Parathyroid adenoma (tissue), 2 donors: ENCODE results near the gene FLRT1.

ENCODE experiments used
- H2AFZ ChIP-seq: fragments of 300-600 bp; sonication (generic); one replicate; pipeline ENCODE4 v1.7.0; 2017; ENCODE audit warnings: antibody characterized with exemption, mild to moderate bottlenecking
- H3K27ac ChIP-seq: fragments of 300-600 bp; sonication (generic); one replicate; pipeline ENCODE4 v1.7.0; 2017
- H3K27me3 ChIP-seq: fragments of 300-600 bp; sonication (generic); one replicate; pipeline ENCODE4 v1.7.0; 2017; ENCODE audit warnings: low read length; ENCODE audit not compliant: control insufficient read depth, insufficient read depth
- H3K36me3 ChIP-seq: fragments of 300-600 bp; sonication (generic); one replicate; pipeline ENCODE4 v1.7.0; 2017; ENCODE audit warnings: low read length; ENCODE audit not compliant: control insufficient read depth, insufficient read depth
- H3K4me1 ChIP-seq: fragments of 300-600 bp; sonication (generic); one replicate; pipeline ENCODE4 v1.7.0; 2017; ENCODE audit warnings: control low read depth
- H3K4me2 ChIP-seq: fragments of 300-600 bp; sonication (generic); one replicate; pipeline ENCODE4 v1.7.0; 2017; ENCODE audit warnings: low read length
- H3K4me3 ChIP-seq: fragments of 300-600 bp; sonication (generic); one replicate; pipeline ENCODE4 v1.7.0; 2017; ENCODE audit warnings: low read depth, low read length
- H3K79me2 ChIP-seq: fragments of 300-600 bp; sonication (generic); one replicate; pipeline ENCODE4 v1.7.0; 2017; ENCODE audit warnings: control low read depth
- H3K9ac ChIP-seq: fragments of 300-600 bp; sonication (generic); one replicate; pipeline ENCODE4 v1.7.0; 2017; ENCODE audit warnings: mild to moderate bottlenecking
- H3K9me3 ChIP-seq: fragments of 300-600 bp; sonication (generic); one replicate; pipeline ENCODE4 v1.7.0; 2017; ENCODE audit warnings: low read length; ENCODE audit not compliant: control insufficient read depth
- TF ChIP-seq, protein P1 (sequence below): fragments of 300-600 bp; sonication (generic); IDR thresholded peaks from one replicate; pipeline ENCODE4 v1.7.0; 2017; ENCODE audit warnings: antibody characterized with exemption, mild to moderate bottlenecking
- donor health status: primary hyperparathyroidism.

The FLRT1 gene

DNA sequence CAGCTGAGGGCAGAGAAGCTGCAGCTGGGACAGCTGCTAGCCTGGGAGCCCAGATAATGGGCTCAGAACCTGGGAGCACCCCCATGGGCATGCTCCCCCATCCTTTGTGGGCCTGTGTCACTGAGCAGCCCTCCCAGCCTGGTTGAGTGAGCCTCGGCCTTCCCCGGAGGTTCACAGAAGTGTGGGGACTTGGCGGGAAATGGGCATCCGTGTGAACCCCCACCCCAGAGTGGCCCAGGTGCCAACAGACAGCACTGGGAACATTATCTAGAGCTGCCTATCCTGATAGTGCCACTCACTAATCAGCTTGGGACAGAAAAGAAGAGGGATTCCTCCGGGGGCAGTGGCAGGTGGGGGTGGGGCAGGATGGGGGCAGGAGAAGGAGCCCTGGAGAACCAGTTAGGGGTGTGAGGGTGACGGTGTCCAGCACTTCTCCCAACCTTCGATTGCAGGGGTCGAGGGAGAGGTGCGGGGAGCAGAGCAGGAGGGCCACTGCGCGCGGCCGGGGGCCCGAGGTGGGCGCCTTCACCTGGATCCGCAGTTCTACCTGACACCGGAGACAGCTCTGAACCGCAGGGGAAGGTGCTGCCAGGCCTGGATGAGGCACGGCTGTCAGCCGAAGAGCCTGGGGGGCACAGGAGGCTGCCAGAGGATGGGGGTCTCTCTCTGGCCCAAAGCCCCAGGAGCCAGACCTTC is 33.1 kb downstream of the FLRT1 start:
- TF ChIP-seq, protein P1, sequence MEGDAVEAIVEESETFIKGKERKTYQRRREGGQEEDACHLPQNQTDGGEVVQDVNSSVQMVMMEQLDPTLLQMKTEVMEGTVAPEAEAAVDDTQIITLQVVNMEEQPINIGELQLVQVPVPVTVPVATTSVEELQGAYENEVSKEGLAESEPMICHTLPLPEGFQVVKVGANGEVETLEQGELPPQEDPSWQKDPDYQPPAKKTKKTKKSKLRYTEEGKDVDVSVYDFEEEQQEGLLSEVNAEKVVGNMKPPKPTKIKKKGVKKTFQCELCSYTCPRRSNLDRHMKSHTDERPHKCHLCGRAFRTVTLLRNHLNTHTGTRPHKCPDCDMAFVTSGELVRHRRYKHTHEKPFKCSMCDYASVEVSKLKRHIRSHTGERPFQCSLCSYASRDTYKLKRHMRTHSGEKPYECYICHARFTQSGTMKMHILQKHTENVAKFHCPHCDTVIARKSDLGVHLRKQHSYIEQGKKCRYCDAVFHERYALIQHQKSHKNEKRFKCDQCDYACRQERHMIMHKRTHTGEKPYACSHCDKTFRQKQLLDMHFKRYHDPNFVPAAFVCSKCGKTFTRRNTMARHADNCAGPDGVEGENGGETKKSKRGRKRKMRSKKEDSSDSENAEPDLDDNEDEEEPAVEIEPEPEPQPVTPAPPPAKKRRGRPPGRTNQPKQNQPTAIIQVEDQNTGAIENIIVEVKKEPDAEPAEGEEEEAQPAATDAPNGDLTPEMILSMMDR, result no peak
- no peaks in the 10 kb centered on the region for H3K4me1 ChIP-seq
- H3K36me3 ChIP-seq, result no peaks in the 10 kb centered on the region
- no peak overlapping the region for H2AFZ ChIP-seq
- no peak overlapping the region for H3K27ac ChIP-seq
- no peak overlapping the region for H3K4me3 ChIP-seq
- no peaks in the 10 kb centered on the region for H3K9me3 ChIP-seq
- H3K4me2 ChIP-seq, result no peak overlapping the region
- no peak overlapping the region for H3K9ac ChIP-seq
- H3K27me3 ChIP-seq, result no peaks in the 10 kb centered on the region
- no peaks in the 10 kb centered on the region for H3K79me2 ChIP-seq

DNA sequence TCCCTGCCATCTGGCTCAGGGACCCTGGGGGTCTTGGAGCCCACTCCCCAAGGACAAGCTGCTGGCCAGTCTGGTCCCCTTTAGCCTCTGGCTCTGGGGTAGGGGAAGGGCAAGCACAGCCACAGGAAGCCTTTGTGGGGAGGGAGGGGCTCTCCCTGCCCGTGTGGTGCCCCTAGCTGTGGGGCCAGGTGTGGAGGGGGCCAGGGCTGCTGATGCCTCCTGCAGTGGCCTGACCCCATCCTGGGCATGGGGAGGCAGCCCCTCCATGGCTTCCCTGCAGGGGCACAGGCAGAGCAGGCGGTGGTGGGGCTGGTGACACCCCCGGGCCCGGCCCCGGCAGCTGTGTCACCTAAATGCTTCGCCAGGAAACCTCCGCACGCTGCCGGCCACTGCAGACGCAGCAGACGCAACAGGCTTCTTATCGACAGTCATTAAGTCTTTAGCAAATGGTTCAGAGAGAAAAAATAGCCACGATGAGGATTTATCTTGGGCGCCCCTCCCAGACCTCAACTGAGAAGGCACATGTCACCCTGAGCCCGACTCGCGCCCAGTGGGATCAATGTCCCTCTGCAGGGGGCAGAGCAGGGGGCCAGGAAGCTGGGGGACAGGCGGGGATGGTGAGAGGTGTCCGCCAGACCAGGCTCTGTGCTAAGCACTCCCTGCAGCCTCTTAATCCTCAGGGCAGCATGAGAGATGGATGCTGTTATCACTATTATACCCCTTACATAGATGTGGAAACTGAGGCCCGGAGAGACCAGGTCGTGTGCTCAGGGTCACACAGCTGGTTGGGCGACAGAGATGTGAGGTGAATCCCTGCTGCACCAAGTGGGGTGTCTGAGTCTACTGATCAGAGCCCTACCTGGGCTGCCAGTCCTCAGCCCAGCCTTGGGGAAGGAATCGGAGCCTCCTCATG is 33.9 kb downstream of the FLRT1 start:
- H3K27me3 ChIP-seq, result no peaks in the 10 kb centered on the region
- H3K4me2 ChIP-seq, result no peak overlapping the region
- H3K4me3 ChIP-seq, result no peak overlapping the region
- no peak overlapping the region for H2AFZ ChIP-seq
- H3K36me3 ChIP-seq, result no peaks in the 10 kb centered on the region
- H3K27ac ChIP-seq, result no peak overlapping the region
- no peak overlapping the region for H3K9ac ChIP-seq
- H3K79me2 ChIP-seq, result no peaks in the 10 kb centered on the region
- H3K9me3 ChIP-seq, result no peaks in the 10 kb centered on the region
- TF ChIP-seq, protein P1, result no peak
- H3K4me1 ChIP-seq, result no peaks in the 10 kb centered on the region

DNA sequence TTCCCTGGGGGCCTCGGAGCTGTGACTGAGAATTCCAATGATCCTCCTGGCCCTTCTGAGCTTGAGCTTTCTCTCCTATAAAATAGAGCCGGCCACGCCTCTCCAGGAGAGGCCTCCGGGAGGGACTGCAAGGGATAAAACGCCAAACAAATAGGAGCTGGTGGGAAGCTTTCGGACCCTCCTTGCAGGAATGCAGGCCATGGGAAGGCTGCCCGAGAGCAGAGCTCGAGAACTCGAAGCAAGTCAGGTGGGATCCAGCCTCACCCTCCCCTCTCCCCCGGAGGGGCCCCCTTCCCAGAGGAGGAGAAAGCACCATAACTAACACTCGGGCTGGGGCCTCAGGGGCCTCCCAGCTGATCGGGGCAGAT is 34.6 kb downstream of the FLRT1 start:
- Histone ChIP-seq H3K79me2 (no peaks in the 10 kb centered on the region), H3K36me3 (no peaks in the 10 kb centered on the region), H3K4me2 (no peak overlapping the region), H2AFZ (no peak overlapping the region), H3K4me1 (no peaks in the 10 kb centered on the region), H3K4me3 (no peak overlapping the region), H3K9ac (no peak overlapping the region), H3K9me3 (no peaks in the 10 kb centered on the region), H3K27me3 (no peaks in the 10 kb centered on the region), H3K27ac (no peak overlapping the region)
- TF ChIP-seq, protein P1, result no peak

DNA sequence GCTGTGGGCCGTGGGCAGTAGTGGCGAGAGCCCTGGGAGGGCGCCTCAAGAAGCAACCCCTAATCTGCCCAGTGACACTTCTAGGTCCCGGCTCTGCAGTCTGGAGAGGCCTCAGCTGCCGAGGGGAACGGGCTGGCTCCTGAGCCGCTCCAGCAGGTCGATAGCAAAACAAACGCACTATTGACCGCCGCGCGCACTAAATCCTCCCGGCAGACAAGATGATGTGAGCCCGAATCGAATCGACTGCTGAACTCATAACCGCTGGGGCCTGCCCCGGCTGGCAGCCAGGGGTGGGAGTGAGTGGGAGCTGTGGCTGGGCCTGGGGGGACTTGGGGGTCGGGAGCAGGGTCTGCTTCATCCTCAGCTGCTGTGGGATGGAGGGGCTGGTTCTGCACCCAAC is 36.1 kb downstream of the FLRT1 start:
- TF ChIP-seq, protein P1, result no peak
- no peak overlapping the region for H3K27ac ChIP-seq
- H3K9ac ChIP-seq, result no peak overlapping the region
- H3K79me2 ChIP-seq, result no peaks in the 10 kb centered on the region
- H3K27me3 ChIP-seq, result no peaks in the 10 kb centered on the region
- no peaks in the 10 kb centered on the region for H3K9me3 ChIP-seq
- H3K4me1 ChIP-seq, result no peaks in the 10 kb centered on the region
- H3K36me3 ChIP-seq, result no peaks in the 10 kb centered on the region
- no peak overlapping the region for H3K4me3 ChIP-seq
- no peak overlapping the region for H3K4me2 ChIP-seq
- no peak overlapping the region for H2AFZ ChIP-seq
